Calu3 (cell line): ENCODE measurements around the gene SGCD. TPM values are rescaled to one million over a fixed set of nuclear protein-coding genes. Genes with fewer than 3 reads are reported as not detected.

Experiments
- BruUV-seq: library from RNA; stranded (reverse); fragments of 400-500 nt; replicated peaks from 2 replicates; lab custom pipeline; 2021; lab: Mats Ljungman, UMichigan
- CTCF ChIA-PET: fragments of 300-600 bp; sonication (Branson Sonifier 250); formaldehyde crosslinking; loops from one replicate; lab custom pipeline; 2022; ENCODE audit warnings: antibody characterized with exemption; lab: Charles Lee
- DNase-seq: peaks from one replicate; pipeline ENCODE4 v3.0.0; 2022
- H3K27ac Mint-ChIP-seq: one replicate; pipeline ENCODE4 v1.8.0; 2022; ENCODE audit warnings: mixed read lengths; ENCODE audit not compliant: unreplicated experiment
- H3K27me3 Mint-ChIP-seq: one replicate; pipeline ENCODE4 v1.8.0; 2022; ENCODE audit warnings: mixed read lengths; ENCODE audit not compliant: unreplicated experiment
- H3K36me3 Mint-ChIP-seq: one replicate; pipeline ENCODE4 v1.8.0; 2022; ENCODE audit warnings: mild to moderate bottlenecking, moderate library complexity, mixed read lengths; ENCODE audit not compliant: insufficient read depth, unreplicated experiment
- H3K4me1 Mint-ChIP-seq: one replicate; pipeline ENCODE4 v1.8.0; 2022; ENCODE audit warnings: mild to moderate bottlenecking, low read depth, mixed read lengths; ENCODE audit not compliant: unreplicated experiment
- H3K4me3 Mint-ChIP-seq: one replicate; pipeline ENCODE4 v1.8.0; 2022; ENCODE audit warnings: mild to moderate bottlenecking, low read depth, moderate library complexity, mixed read lengths; ENCODE audit not compliant: unreplicated experiment
- H3K9me3 Mint-ChIP-seq: one replicate; pipeline ENCODE4 v1.8.0; 2022; ENCODE audit warnings: low read depth, mixed read lengths; ENCODE audit not compliant: unreplicated experiment
- intact Hi-C: fragments of 100-400 bp; cut with micrococcal nuclease; formaldehyde crosslinking; loops from one replicate; pipeline ENCODE4 v1.10.0; 2022; ENCODE audit not compliant: unreplicated experiment
- total RNA-seq: library from RNA; stranded (reverse); gene quantifications from 2 replicates; pipeline ENCODE4 v1.2.3, GENCODE V29; 2022
- TF ChIP-seq, protein P1 (sequence below): fragments of 200-600 bp; IDR thresholded peaks from one replicate; pipeline ENCODE4 v1.8.0; 2022; ENCODE audit warnings: antibody characterized with exemption; ENCODE audit not compliant: unreplicated experiment

The SGCD gene
- total RNA-seq, 1 experiment from 2014 or later, result not detected

DNA sequence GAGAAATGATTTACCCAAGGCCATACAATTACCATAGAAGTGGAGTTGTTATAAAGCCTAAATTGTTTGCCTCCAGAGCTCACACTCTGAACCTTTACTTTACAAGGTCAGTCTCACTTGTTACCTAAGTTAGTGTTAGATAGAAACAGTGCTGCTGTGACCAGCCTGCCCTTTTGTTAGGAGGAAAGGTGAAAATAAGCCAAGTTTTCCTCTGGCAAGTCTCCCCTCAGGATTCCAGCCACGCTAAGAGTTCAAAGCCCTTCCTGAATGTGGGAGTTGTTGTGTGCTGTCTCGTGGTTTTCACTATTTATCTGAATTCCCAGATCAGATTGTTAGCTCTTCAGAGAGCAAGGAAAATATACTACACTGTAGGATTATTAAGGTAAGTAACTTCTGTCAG lies 260.0 kb downstream of the SGCD start:
- Mint-ChIP-seq H3K9me3 (no peaks in the 10 kb centered on the region), H3K36me3 (no peaks in the 10 kb centered on the region), H3K4me1 (no peaks in the 10 kb centered on the region), H3K27ac (no peak overlapping the region), H3K4me3 (no peak overlapping the region), H3K27me3 (peaks cover 12% of the 10 kb centered on the region)
- TF ChIP-seq, protein P1, sequence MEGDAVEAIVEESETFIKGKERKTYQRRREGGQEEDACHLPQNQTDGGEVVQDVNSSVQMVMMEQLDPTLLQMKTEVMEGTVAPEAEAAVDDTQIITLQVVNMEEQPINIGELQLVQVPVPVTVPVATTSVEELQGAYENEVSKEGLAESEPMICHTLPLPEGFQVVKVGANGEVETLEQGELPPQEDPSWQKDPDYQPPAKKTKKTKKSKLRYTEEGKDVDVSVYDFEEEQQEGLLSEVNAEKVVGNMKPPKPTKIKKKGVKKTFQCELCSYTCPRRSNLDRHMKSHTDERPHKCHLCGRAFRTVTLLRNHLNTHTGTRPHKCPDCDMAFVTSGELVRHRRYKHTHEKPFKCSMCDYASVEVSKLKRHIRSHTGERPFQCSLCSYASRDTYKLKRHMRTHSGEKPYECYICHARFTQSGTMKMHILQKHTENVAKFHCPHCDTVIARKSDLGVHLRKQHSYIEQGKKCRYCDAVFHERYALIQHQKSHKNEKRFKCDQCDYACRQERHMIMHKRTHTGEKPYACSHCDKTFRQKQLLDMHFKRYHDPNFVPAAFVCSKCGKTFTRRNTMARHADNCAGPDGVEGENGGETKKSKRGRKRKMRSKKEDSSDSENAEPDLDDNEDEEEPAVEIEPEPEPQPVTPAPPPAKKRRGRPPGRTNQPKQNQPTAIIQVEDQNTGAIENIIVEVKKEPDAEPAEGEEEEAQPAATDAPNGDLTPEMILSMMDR, result no peak
- CTCF ChIA-PET, result no interaction called here
- intact Hi-C loops, result no loop called here
- no peak for DNase-seq
- BruUV-seq, result no TSS peak

DNA sequence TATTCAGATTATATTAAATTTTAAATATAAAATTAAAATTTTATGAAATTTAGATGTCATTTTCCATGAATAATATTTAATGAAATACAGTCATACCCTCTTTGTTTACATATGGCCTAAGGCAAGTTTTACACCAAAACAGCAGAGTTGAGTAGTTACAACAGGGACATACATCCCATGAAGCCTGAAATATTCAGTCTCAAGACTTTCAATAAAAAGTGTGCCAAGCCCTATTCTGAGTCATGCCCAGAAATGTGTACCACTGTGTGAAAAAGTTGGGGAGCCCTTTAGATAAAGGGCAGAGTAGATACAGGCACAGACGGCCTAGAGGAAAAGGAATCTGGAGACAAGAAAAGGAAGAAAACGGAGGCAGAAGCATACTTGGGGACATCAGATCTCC lies 261.3 kb downstream of the SGCD start:
- H3K27me3 Mint-ChIP-seq, result peaks cover 12% of the 10 kb centered on the region
- H3K4me1 Mint-ChIP-seq, result no peaks in the 10 kb centered on the region
- CTCF ChIA-PET, result no interaction called here
- TF ChIP-seq, protein P1, result no peak
- H3K36me3 Mint-ChIP-seq, result no peaks in the 10 kb centered on the region
- no peak for DNase-seq
- H3K27ac Mint-ChIP-seq, result no peak overlapping the region
- H3K9me3 Mint-ChIP-seq, result no peaks in the 10 kb centered on the region
- no TSS peak for BruUV-seq
- H3K4me3 Mint-ChIP-seq, result no peak overlapping the region
- intact Hi-C loops, result no loop called here

DNA sequence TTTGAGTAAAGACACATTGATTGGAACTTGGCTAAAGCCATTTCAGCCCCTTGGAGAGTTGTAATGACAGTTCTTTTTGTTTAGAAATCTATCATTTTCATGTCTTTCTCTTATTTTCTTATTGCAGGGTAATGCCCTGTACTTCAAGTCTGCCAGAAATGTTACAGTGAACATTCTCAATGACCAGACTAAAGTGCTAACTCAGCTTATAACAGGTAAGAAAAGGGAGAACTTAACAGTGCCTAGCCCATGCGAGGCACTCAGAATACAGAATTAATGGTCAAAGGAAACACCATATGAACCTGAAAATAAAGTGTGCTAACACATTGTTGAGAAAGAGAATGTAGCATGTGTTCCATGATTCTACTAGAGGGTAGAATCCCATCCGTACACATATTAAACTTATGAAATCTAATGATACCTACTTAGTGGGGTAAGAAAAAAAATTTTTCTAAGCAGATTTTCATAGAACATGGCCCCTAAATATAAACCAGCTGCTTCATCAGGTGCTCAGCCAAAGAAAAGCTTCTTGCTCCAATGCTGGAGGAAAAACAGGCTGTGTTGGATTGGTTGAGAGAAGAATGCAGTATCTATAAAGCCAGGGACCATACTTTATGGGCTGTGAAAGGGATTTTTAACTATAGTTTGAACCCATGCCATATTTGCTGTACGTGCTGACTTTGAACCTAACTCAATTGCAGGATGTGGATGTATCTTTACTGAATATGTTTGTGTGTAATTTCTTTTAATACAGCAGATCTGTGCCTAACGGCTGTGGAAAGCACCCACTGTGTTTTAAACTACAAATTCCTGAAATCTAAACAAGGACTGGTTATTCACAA lies 262.4 kb downstream of the SGCD start:
- no peaks in the 10 kb centered on the region for H3K4me1 Mint-ChIP-seq
- H3K27ac Mint-ChIP-seq, result no peak overlapping the region
- intact Hi-C loops, result no loop called here
- H3K9me3 Mint-ChIP-seq, result no peaks in the 10 kb centered on the region
- CTCF ChIA-PET, result no interaction called here
- H3K36me3 Mint-ChIP-seq, result no peaks in the 10 kb centered on the region
- no peak overlapping the region for H3K4me3 Mint-ChIP-seq
- TF ChIP-seq, protein P1, result no peak
- no TSS peak for BruUV-seq
- H3K27me3 Mint-ChIP-seq, result peaks cover 12% of the 10 kb centered on the region
- no peak for DNase-seq

DNA sequence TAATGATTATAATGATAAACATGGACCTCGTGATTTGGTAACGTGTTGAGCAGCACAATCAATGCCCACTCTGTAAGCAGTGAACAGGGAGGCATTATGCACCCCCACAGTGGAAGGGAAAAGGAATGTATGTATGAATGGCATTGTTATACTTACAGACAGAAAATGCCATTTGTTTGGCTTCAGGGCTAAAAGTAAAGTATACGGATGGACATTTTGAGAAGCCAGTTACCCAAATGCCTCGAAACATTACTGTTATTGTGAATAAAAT lies 262.9 kb downstream of the SGCD start:
- BruUV-seq, result no TSS peak
- Mint-ChIP-seq H3K4me3 (no peak overlapping the region), H3K4me1 (no peaks in the 10 kb centered on the region), H3K27ac (no peak overlapping the region), H3K9me3 (no peaks in the 10 kb centered on the region), H3K36me3 (no peaks in the 10 kb centered on the region), H3K27me3 (peaks cover 12% of the 10 kb centered on the region)
- TF ChIP-seq, protein P1, result no peak
- DNase-seq, result no peak
- CTCF ChIA-PET, result no interaction called here
- intact Hi-C loops, result no loop called here
